HG02588 (cell line): ENCODE data around the gene FNDC3A.

Experiments used
- ATAC-seq: cut with Tn5 transposase; IDR thresholded peaks from one replicate; pipeline ENCODE4 v1.9.1; 2021; ENCODE audit warnings: mild to moderate bottlenecking, moderate library complexity; ENCODE audit not compliant: unreplicated experiment

FNDC3A gene

GRCh38 chr13:49247643-49248621, 272.2 kb downstream of the FNDC3A start, which contains the start of gene CDADC1:
Gene CDADC1 (plus strand): TSS chr13:49247925. CDS start chr13:49248038, 113 bp downstream.
- ATAC-seq, result peak; percentile 96

GRCh38 chr13:49248622-49249002, 272.9 kb downstream of the FNDC3A start:
- no peak for ATAC-seq

GRCh38 chr13:49251326-49251725, 275.6 kb downstream of the FNDC3A start:
- no peak for ATAC-seq

GRCh38 chr13:49253310-49253709, 277.6 kb downstream of the FNDC3A start:
- no peak for ATAC-seq

- no peak for ATAC-seq
These were observed 278.3 kb downstream of the FNDC3A start for GRCh38 chr13:49254007-49254406.

GRCh38 chr13:49256841-49257240, 281.1 kb downstream of the FNDC3A start:
- ATAC-seq, result no peak

- ATAC-seq, result no peak
These were observed 282.5 kb downstream of the FNDC3A start for GRCh38 chr13:49258089-49258796.
